H1 (cell line): ENCODE data around the gene SMIM5. TPM values are rescaled to one million over a fixed set of nuclear protein-coding genes. Genes with fewer than 3 reads are reported as not detected.

Experiments used
- BCL11A ChIP-seq, 2 experiments: IDR thresholded peaks; one replicate each; pipeline ENCODE4 v1.6.1; 2011; ENCODE audit warnings: low read depth in 2 of 2, low read length in 2 of 2, mild to moderate bottlenecking in 2 of 2
- GTF2F1 ChIP-seq: IDR thresholded peaks from 2 replicates; pipeline ENCODE4 v1.6.1; 2012; ENCODE audit warnings: low read depth, low read length, improper control_type of control experiment, borderline replicate concordance
- RAD21 ChIP-seq, 2 experiments: IDR thresholded peaks in 1 of 2; conservative IDR thresholded peaks in 1 of 2; 2 replicates each; pipeline ENCODE4 v1.6.1; 2011; ENCODE audit warnings: low read depth in 2 of 2, low read length in 2 of 2, improper control_type of control experiment in 1 of 2, inconsistent platforms in 1 of 2, mild to moderate bottlenecking in 1 of 2, moderate library complexity in 1 of 2
- SIX5 ChIP-seq: IDR thresholded peaks from 2 replicates; pipeline ENCODE4 v1.6.1; 2011; ENCODE audit warnings: mild to moderate bottlenecking, low read depth, low read length
- TCF12 ChIP-seq: IDR thresholded peaks from 2 replicates; pipeline ENCODE4 v1.6.1; 2011; ENCODE audit warnings: low read depth, mild to moderate bottlenecking, low read length
- polyA plus RNA-seq, 7 experiments: library from polyadenylated mRNA; depleted of rRNA in 3 of 7; stranded (reverse) in 5 of 7; unstranded in 2 of 7; fragments of >200 nt in 5 of 7; fragments of 200-250 nt in 2 of 7; gene quantifications; 1 replicate in 5 of 7; 2 replicates in 1 of 7; 4 replicates in 1 of 7; pipeline versions ENCODE4 v1.2.1 to v1.2.3, GENCODE V29; 2011 to 2013; ENCODE audit warnings: missing spikeins in 2 of 7, mixed read lengths in 2 of 7
- total RNA-seq: library from RNA; stranded (reverse); fragmentation: NEBNext Ultra II Directional; extraction: Animal tissue kit (Norgen Biotek cat#: 25700); gene quantifications from 2 replicates; pipeline ENCODE4 v1.2.1, GENCODE V29; 2021
- TF ChIP-seq, protein P1 (sequence below): fragments of 300-600 bp; sonication (generic); IDR thresholded peaks from 2 replicates; pipeline ENCODE4 v1.7.1; 2012; ENCODE audit warnings: low read length, moderate library complexity, mild to moderate bottlenecking, inconsistent platforms; ENCODE audit not compliant: insufficient replicate concordance

SMIM5 gene
- total and polyA plus RNA-seq, 2 of the 8 experiments (the other 6 are each of a cell fraction or from before 2014, with no cell fraction given) = not detected

DNA sequence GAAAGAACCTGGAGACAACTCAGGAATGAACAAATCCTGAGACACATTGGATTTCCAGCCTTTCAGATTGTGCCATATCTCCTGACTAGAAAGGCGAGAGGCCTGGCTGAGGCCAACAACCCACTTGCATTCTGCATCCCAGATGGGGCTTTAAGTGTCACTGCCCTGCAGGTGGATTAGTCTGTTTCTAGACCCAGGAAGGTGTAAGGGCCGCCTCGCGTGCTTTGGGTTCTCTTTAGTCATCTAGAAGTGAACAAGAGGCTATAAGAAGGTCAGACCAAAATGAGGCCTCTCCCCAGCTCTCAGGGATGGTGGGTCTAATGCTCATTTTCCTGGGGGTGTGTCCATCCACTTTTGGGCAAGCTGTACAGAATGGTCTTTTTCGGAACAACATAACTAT, 38.8 kb downstream of the SMIM5 start (continued):
- TF ChIP-seq, protein P1, sequence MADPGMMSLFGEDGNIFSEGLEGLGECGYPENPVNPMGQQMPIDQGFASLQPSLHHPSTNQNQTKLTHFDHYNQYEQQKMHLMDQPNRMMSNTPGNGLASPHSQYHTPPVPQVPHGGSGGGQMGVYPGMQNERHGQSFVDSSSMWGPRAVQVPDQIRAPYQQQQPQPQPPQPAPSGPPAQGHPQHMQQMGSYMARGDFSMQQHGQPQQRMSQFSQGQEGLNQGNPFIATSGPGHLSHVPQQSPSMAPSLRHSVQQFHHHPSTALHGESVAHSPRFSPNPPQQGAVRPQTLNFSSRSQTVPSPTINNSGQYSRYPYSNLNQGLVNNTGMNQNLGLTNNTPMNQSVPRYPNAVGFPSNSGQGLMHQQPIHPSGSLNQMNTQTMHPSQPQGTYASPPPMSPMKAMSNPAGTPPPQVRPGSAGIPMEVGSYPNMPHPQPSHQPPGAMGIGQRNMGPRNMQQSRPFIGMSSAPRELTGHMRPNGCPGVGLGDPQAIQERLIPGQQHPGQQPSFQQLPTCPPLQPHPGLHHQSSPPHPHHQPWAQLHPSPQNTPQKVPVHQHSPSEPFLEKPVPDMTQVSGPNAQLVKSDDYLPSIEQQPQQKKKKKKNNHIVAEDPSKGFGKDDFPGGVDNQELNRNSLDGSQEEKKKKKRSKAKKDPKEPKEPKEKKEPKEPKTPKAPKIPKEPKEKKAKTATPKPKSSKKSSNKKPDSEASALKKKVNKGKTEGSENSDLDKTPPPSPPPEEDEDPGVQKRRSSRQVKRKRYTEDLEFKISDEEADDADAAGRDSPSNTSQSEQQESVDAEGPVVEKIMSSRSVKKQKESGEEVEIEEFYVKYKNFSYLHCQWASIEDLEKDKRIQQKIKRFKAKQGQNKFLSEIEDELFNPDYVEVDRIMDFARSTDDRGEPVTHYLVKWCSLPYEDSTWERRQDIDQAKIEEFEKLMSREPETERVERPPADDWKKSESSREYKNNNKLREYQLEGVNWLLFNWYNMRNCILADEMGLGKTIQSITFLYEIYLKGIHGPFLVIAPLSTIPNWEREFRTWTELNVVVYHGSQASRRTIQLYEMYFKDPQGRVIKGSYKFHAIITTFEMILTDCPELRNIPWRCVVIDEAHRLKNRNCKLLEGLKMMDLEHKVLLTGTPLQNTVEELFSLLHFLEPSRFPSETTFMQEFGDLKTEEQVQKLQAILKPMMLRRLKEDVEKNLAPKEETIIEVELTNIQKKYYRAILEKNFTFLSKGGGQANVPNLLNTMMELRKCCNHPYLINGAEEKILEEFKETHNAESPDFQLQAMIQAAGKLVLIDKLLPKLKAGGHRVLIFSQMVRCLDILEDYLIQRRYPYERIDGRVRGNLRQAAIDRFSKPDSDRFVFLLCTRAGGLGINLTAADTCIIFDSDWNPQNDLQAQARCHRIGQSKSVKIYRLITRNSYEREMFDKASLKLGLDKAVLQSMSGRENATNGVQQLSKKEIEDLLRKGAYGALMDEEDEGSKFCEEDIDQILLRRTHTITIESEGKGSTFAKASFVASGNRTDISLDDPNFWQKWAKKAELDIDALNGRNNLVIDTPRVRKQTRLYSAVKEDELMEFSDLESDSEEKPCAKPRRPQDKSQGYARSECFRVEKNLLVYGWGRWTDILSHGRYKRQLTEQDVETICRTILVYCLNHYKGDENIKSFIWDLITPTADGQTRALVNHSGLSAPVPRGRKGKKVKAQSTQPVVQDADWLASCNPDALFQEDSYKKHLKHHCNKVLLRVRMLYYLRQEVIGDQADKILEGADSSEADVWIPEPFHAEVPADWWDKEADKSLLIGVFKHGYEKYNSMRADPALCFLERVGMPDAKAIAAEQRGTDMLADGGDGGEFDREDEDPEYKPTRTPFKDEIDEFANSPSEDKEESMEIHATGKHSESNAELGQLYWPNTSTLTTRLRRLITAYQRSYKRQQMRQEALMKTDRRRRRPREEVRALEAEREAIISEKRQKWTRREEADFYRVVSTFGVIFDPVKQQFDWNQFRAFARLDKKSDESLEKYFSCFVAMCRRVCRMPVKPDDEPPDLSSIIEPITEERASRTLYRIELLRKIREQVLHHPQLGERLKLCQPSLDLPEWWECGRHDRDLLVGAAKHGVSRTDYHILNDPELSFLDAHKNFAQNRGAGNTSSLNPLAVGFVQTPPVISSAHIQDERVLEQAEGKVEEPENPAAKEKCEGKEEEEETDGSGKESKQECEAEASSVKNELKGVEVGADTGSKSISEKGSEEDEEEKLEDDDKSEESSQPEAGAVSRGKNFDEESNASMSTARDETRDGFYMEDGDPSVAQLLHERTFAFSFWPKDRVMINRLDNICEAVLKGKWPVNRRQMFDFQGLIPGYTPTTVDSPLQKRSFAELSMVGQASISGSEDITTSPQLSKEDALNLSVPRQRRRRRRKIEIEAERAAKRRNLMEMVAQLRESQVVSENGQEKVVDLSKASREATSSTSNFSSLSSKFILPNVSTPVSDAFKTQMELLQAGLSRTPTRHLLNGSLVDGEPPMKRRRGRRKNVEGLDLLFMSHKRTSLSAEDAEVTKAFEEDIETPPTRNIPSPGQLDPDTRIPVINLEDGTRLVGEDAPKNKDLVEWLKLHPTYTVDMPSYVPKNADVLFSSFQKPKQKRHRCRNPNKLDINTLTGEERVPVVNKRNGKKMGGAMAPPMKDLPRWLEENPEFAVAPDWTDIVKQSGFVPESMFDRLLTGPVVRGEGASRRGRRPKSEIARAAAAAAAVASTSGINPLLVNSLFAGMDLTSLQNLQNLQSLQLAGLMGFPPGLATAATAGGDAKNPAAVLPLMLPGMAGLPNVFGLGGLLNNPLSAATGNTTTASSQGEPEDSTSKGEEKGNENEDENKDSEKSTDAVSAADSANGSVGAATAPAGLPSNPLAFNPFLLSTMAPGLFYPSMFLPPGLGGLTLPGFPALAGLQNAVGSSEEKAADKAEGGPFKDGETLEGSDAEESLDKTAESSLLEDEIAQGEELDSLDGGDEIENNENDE = no peak
- TF ChIP-seq GTF2F1 (no peak), BCL11A (IDR thresholded peaks at IDR 0.05; ENCODE audit: low read depth in 2 of 2, low read length in 2 of 2) (no peak), SIX5 (no peak), TCF12 (no peak), RAD21 (IDR thresholded peaks at IDR 0.05 in 1 of 2, conservative IDR thresholded peaks at IDR 0.05 in 1 of 2; ENCODE audit: low read depth in 2 of 2, low read length in 2 of 2) (no peak)
- TF ChIP-seq, all 59 proteins: peak for 0
